ENCODE results near the gene ITGB2.
A peak's percentile ranks its signal among the peaks of the same experiment; 100 is the strongest.

ITGB2 gene

DNA sequence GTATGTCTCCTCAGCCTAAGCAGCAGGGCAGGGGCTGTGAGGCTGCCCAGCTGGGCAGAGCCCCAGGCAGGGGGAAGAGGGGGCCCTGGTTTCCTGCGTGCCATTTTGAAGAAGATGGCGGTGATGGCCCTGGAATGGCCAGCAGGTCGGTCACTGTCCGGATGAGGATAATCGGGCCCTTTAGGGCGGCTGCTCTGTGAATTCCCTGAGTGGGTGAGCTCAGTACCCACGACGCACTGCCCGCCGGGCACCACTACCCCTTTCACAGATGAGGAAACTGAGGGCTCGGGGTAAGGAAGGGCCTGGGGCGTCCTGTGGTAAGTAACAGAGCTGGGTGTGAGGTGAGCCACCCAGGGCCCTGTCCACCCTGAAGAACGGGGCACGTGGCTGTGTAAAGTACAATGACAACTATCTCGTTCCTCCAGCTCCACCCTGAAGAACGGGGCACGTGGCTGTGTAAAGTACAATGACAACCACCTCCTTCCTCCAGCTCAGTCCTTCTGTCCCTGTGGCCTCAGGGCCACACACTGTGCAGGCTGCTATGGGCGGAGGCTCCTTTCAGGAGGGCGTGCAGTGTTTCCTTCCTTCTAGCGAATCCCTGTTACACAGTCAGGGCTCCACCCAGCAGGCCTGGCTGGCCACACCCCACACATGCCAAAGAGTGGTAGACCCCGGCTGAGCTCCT is 23.2 kb downstream of the ITGB2 start:
- Histone ChIP-seq H3K4me1 (ENCODE audit: insufficient read depth, poor library complexity, severe bottlenecking) (no peaks in the 10 kb centered on the region), H3K36me3 (ENCODE audit: low read depth) (no peaks in the 10 kb centered on the region)
- DNase-seq (ENCODE audit: low spot score): no peak

DNA sequence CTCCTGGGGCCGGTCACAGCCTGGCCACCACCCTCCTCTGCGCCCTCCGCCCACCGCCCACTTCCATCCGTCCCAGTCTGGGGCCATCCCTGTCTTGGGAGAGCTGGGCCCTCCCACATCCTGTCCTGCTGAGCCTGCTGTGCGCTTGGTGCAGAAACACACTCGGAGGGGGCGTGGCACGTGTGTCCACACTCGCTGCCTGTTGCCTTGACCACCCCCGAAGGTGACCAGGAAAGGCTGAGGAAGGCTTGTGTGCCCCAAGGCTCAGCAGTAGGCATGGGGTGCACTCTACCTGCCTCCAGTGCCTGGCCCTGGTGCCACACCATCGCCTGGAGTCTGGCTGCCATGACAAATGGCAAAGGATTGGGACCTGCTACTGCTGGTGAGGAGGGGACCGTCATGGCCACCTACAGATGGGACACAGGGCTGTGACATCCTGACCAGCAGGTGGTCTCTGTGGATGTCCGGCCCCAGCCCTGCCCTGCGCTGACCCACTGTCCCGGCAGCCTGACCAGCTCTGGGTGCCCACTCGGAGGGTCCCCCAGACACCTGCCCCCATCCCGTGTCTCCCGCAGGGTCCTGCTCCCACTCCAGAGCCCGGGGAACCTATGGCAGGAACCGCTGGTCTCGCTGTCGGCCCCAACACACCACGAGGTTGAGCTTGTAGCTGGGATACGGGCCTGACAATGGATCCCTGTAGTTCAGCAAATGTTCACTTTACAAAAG is 24.0 kb downstream of the ITGB2 start:
- ATAC-seq (ENCODE audit: low read depth) (no peak), DNase-seq (ENCODE audit: low spot score) (no peak)
- no peak overlapping the region for H3K4me3 ChIP-seq (ENCODE audit: severe bottlenecking)
- H3K36me3 ChIP-seq (ENCODE audit: low read depth): no peaks in the 10 kb centered on the region
- H3K27me3 ChIP-seq (ENCODE audit: insufficient read depth, poor library complexity, severe bottlenecking): no peaks in the 10 kb centered on the region
- H3K27ac ChIP-seq (ENCODE audit: poor library complexity, severe bottlenecking): no peak overlapping the region
- TF ChIP-seq, protein P1, sequence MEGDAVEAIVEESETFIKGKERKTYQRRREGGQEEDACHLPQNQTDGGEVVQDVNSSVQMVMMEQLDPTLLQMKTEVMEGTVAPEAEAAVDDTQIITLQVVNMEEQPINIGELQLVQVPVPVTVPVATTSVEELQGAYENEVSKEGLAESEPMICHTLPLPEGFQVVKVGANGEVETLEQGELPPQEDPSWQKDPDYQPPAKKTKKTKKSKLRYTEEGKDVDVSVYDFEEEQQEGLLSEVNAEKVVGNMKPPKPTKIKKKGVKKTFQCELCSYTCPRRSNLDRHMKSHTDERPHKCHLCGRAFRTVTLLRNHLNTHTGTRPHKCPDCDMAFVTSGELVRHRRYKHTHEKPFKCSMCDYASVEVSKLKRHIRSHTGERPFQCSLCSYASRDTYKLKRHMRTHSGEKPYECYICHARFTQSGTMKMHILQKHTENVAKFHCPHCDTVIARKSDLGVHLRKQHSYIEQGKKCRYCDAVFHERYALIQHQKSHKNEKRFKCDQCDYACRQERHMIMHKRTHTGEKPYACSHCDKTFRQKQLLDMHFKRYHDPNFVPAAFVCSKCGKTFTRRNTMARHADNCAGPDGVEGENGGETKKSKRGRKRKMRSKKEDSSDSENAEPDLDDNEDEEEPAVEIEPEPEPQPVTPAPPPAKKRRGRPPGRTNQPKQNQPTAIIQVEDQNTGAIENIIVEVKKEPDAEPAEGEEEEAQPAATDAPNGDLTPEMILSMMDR (IDR thresholded peaks at IDR 0.05; ENCODE audit: poor library complexity, severe bottlenecking): no peak
- H3K4me1 ChIP-seq (ENCODE audit: insufficient read depth, poor library complexity, severe bottlenecking): no peaks in the 10 kb centered on the region
- no peaks in the 10 kb centered on the region for H3K9me3 ChIP-seq (ENCODE audit: severe bottlenecking)

More for the DNA sequence above, 23.2 kb downstream of the ITGB2 start:
- Histone ChIP-seq H3K27me3 (ENCODE audit: insufficient read depth, poor library complexity, severe bottlenecking) (no peaks in the 10 kb centered on the region), H3K27ac (ENCODE audit: poor library complexity, severe bottlenecking) (no peak overlapping the region), H3K9me3 (ENCODE audit: severe bottlenecking) (no peaks in the 10 kb centered on the region), H3K4me3 (ENCODE audit: severe bottlenecking) (no peak overlapping the region)
- peak; percentile 38; the same call in 1 of the 3 replicates for ATAC-seq (ENCODE audit: low read depth)
- TF ChIP-seq, protein P1 (IDR thresholded peaks at IDR 0.05; ENCODE audit: poor library complexity, severe bottlenecking): no peak

DNA sequence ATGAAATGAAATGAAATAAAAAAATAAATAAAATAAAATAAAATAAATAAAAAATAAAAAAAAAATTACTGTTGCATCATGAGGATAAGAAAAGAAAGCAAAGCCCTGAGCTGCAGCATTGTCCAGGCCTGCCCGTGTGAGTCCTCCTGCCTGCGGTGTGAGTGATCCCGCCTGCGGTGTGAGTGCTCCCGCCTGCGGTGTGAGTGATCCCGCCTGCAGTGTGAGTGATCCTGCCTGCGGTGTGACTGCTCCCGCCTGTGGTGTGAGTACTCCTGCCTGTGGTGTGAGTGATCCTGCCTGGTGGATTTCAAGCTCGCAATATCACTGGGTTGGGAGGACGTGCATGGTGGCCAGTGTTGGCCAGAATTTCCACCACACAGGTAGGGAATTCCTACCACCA is 24.8 kb downstream of the ITGB2 start:
- Histone ChIP-seq H3K4me3 (ENCODE audit: severe bottlenecking) (no peak overlapping the region), H3K9me3 (ENCODE audit: severe bottlenecking) (no peaks in the 10 kb centered on the region), H3K36me3 (ENCODE audit: low read depth) (no peaks in the 10 kb centered on the region), H3K27me3 (ENCODE audit: insufficient read depth, poor library complexity, severe bottlenecking) (no peaks in the 10 kb centered on the region), H3K4me1 (ENCODE audit: insufficient read depth, poor library complexity, severe bottlenecking) (no peaks in the 10 kb centered on the region), H3K27ac (ENCODE audit: poor library complexity, severe bottlenecking) (no peak overlapping the region)
- TF ChIP-seq, protein P1 (IDR thresholded peaks at IDR 0.05; ENCODE audit: poor library complexity, severe bottlenecking): no peak
- ATAC-seq (ENCODE audit: low read depth) (no peak), DNase-seq (ENCODE audit: low spot score) (no peak)

DNA sequence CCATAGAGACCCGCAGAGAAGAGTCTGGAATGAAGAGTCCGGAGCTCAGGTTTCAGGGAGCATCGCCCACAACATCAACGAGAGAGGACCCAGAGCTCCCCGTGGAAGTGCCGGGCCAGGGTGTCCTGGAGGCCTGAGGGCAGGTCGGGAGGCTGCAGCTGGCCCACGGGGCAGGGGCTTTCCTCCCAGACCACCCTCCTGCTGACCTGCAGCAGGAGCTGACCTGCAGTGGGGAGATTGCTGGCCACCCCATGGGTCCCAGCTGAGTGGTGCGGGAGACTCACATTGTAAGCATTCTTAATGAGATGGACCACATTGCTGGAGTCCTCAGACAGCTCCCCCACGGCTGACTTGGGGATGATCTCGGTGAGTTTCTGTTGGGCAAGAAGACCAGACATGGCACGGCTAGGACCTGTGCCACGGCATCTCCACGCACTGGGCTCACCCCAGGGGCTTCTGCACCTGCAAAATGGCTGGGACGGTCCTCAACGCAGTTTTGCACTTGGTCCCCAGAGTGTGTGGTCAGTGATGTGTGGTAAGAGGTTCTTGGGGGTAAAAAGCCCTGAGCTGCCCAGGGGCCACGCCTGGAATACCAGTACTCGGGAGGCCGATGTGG is 25.9 kb downstream of the ITGB2 start:
- no peaks in the 10 kb centered on the region for H3K4me1 ChIP-seq (ENCODE audit: insufficient read depth, poor library complexity, severe bottlenecking)
- ATAC-seq (ENCODE audit: low read depth): no peak
- DNase-seq (ENCODE audit: low spot score): no peak

More for the DNA sequence above, 25.9 kb downstream of the ITGB2 start:
- no peak overlapping the region for H3K4me3 ChIP-seq (ENCODE audit: severe bottlenecking)
- no peaks in the 10 kb centered on the region for H3K36me3 ChIP-seq (ENCODE audit: low read depth)
- H3K27ac ChIP-seq (ENCODE audit: poor library complexity, severe bottlenecking): no peak overlapping the region
- TF ChIP-seq, protein P1 (IDR thresholded peaks at IDR 0.05; ENCODE audit: poor library complexity, severe bottlenecking): no peak
- no peaks in the 10 kb centered on the region for H3K9me3 ChIP-seq (ENCODE audit: severe bottlenecking)
- peaks cover 2% of the 10 kb centered on the region for H3K27me3 ChIP-seq (ENCODE audit: insufficient read depth, poor library complexity, severe bottlenecking)

Data from RWPE2 (cell line).